H1 (cell line): Measurements from ENCODE around the gene GABARAPL1.

Experiments
- BRCA1 ChIP-seq: IDR thresholded peaks from 2 replicates; pipeline ENCODE4 v1.6.1; 2012; ENCODE audit warnings: low read depth, low read length, improper control_type of control experiment
- CTCF ChIP-seq, 3 experiments: IDR thresholded peaks; 1 replicate in 2 of 3; 2 replicates in 1 of 3; pipeline versions ENCODE4 v1.5.1 to v1.6.1; 2011; ENCODE audit warnings: low read length in 3 of 3, mild to moderate bottlenecking in 3 of 3, inconsistent platforms in 2 of 3, low read depth in 1 of 3, moderate library complexity in 1 of 3; ENCODE audit not compliant: insufficient read depth in 1 of 3; ENCODE audit errors: control extremely low read depth in 1 of 3
- EP300 ChIP-seq, 2 experiments: IDR thresholded peaks; 1 replicate in 1 of 2; 2 replicates in 1 of 2; pipeline ENCODE4 v1.6.1; 2011 to 2012; ENCODE audit warnings: low read depth in 2 of 2, low read length in 2 of 2, mild to moderate bottlenecking in 2 of 2, borderline replicate concordance in 1 of 2, inconsistent platforms in 1 of 2, moderate library complexity in 1 of 2
- HDAC6 ChIP-seq: IDR thresholded peaks from one replicate; pipeline ENCODE4 v1.7.1; 2012; ENCODE audit warnings: low read depth, mild to moderate bottlenecking, inconsistent platforms, low read length, moderate library complexity
- POLR2AphosphoS5 ChIP-seq: IDR thresholded peaks from 2 replicates; pipeline ENCODE4 v1.6.1; 2011; ENCODE audit warnings: low read depth, low read length
- RAD21 ChIP-seq, 2 experiments: IDR thresholded peaks in 1 of 2; conservative IDR thresholded peaks in 1 of 2; 2 replicates each; pipeline ENCODE4 v1.6.1; 2011; ENCODE audit warnings: low read depth in 2 of 2, low read length in 2 of 2, improper control_type of control experiment in 1 of 2, inconsistent platforms in 1 of 2, mild to moderate bottlenecking in 1 of 2, moderate library complexity in 1 of 2

- TF ChIP-seq EP300 (IDR thresholded peaks at IDR 0.05; ENCODE audit: borderline replicate concordance in 1 of 2, low read depth in 2 of 2, low read length in 2 of 2) = no peak
- TF ChIP-seq BRCA1 = no peak
- no peak for TF ChIP-seq CTCF (IDR thresholded peaks at IDR 0.05; ENCODE audit: control extremely low read depth in 1 of 3, insufficient read depth in 1 of 3, low read depth in 1 of 3, low read length in 3 of 3)
- no peak for TF ChIP-seq POLR2AphosphoS5
- no peak for TF ChIP-seq RAD21 (IDR thresholded peaks at IDR 0.05 in 1 of 2, conservative IDR thresholded peaks at IDR 0.05 in 1 of 2; ENCODE audit: low read depth in 2 of 2, low read length in 2 of 2)
- TF ChIP-seq HDAC6 = no peak
These were observed 1.4 kb upstream of the GABARAPL1 start for GRCh38 chr12:10211101-10211939.
